Body of pancreas (tissue), 4 donors: Measurements from ENCODE around the gene TSPAN14.

Source experiments
- POLR2A ChIP-seq, 3 donors: fragments of 450-650 bp; IDR thresholded peaks; one replicate each; pipeline ENCODE4 v1.6.1; 2016; ENCODE audit warnings: antibody characterized with exemption in 3 of 3, mild to moderate bottlenecking in 2 of 3
- TF ChIP-seq, protein P1 (sequence below), 7 experiments: fragments of 450-650 bp in 4 of 7; fragments of 200-600 bp in 3 of 7; sonication (generic) in 3 of 7; IDR thresholded peaks; one replicate each; pipeline ENCODE4 v1.5.1; 2016 to 2019; ENCODE audit warnings: antibody characterized with exemption in 7 of 7

DNA sequence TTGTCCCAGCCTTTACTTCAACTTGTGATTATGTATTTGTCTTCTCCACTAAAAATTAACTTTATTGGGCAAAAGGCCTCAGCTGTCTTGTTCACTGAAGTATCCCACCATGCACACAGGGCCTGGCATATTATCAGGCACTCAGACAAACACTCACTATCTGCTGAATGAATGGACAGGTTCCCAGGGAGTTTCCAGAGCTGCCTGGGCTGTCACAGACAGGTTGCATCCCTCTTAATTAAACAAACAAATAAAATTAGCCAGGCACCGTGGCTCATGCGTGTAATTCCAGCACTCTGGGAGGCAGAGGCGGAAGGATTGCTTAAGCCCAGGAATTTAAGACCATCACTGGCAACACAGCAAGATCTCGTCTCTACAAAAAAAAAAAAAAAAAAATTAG is 1.5 kb upstream of the TSPAN14 start:
- TF ChIP-seq, protein P1, sequence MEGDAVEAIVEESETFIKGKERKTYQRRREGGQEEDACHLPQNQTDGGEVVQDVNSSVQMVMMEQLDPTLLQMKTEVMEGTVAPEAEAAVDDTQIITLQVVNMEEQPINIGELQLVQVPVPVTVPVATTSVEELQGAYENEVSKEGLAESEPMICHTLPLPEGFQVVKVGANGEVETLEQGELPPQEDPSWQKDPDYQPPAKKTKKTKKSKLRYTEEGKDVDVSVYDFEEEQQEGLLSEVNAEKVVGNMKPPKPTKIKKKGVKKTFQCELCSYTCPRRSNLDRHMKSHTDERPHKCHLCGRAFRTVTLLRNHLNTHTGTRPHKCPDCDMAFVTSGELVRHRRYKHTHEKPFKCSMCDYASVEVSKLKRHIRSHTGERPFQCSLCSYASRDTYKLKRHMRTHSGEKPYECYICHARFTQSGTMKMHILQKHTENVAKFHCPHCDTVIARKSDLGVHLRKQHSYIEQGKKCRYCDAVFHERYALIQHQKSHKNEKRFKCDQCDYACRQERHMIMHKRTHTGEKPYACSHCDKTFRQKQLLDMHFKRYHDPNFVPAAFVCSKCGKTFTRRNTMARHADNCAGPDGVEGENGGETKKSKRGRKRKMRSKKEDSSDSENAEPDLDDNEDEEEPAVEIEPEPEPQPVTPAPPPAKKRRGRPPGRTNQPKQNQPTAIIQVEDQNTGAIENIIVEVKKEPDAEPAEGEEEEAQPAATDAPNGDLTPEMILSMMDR (IDR thresholded peaks at IDR 0.05), result no peak
- no peak for TF ChIP-seq POLR2A (IDR thresholded peaks at IDR 0.05)
